Peyer's patch (tissue), 4 donors: ENCODE data around the gene FAM151B.

ENCODE experiments used
- CTCF ChIP-seq, 6 experiments: fragments of 450-650 bp in 4 of 6; fragments of 200-600 bp in 2 of 6; sonication (generic) in 1 of 6; IDR thresholded peaks; one replicate each; pipeline ENCODE4 v1.5.1; 2017 to 2019; ENCODE audit warnings: antibody characterized with exemption in 6 of 6, mild to moderate bottlenecking in 3 of 6, moderate library complexity in 1 of 6
- POLR2A ChIP-seq, 2 donors: fragments of 450-650 bp; IDR thresholded peaks; one replicate each; pipeline ENCODE4 v1.5.1; 2017; ENCODE audit warnings: antibody characterized with exemption in 2 of 2, mild to moderate bottlenecking in 2 of 2, moderate library complexity in 2 of 2

- TF ChIP-seq CTCF (IDR thresholded peaks at IDR 0.05) (no peak), POLR2A (IDR thresholded peaks at IDR 0.05) (no peak)
These were observed 91.2 kb downstream of the FAM151B start for GRCh38 chr5:80579050-80579449.
